Right ventricle myocardium superior (tissue), 1 donor: ENCODE measurements around the gene KCNC1. TPM values are rescaled to one million over a fixed set of nuclear protein-coding genes. Genes with fewer than 3 reads are reported as not detected.
A peak's percentile ranks its signal among the peaks of the same experiment; 100 is the strongest.

ENCODE experiments used
- ATAC-seq: fragments of 200-7000 bp; cut with Tn5 transposase; one replicate; pipeline ENCODE4 v1.9.1; 2020; ENCODE audit warnings: mild to moderate bottlenecking; ENCODE audit not compliant: poor library complexity
- DNase-seq: peaks from one replicate; pipeline ENCODE4 v3.0.0-alpha.2; 2020
- intact Hi-C: fragments of 100-400 bp; cut with DNase I; formaldehyde crosslinking; loops from one replicate; pipeline ENCODE4 v1.11.2; 2022
- total RNA-seq: library from RNA; stranded (reverse); fragmentation: NEBNext Ultra II Directional; extraction: Animal tissue kit (Norgen Biotek cat#: 25700); gene quantifications from one replicate; pipeline ENCODE4 v1.2.1, GENCODE V29; 2021
- donor health status: DM: no; HTN: yes; CAD: no; lungs with severe emphysema.

KCNC1 gene
- total RNA-seq, 1 donor from 2014 or later = not detected

DNA sequence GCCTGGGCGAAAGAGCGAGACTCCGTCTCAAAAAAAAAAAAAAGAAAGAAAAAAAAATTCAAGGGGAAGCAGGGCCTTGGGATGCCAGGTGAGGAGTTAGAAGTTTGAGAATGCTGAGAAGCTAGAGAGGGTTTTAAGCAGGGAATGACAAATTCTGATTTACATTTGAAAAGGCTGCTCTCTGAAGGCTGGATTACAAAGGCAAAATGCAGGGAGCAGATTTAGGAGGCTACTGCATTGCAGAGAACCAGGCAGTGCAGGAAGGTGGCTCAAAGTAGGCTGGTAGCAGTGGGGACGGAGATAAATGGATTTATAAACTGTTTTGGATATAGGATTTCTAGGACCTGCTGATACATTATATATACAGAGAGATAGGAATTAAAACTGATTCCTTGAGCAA lies 66.6 kb downstream of the KCNC1 start:
- DNase-seq = no peak
- ATAC-seq = no peak
- intact Hi-C loops = no loop called here

GRCh38 chr11:17802491-17802890 lies 67.9 kb downstream of the KCNC1 start:
- intact Hi-C loops = no loop called here

DNA sequence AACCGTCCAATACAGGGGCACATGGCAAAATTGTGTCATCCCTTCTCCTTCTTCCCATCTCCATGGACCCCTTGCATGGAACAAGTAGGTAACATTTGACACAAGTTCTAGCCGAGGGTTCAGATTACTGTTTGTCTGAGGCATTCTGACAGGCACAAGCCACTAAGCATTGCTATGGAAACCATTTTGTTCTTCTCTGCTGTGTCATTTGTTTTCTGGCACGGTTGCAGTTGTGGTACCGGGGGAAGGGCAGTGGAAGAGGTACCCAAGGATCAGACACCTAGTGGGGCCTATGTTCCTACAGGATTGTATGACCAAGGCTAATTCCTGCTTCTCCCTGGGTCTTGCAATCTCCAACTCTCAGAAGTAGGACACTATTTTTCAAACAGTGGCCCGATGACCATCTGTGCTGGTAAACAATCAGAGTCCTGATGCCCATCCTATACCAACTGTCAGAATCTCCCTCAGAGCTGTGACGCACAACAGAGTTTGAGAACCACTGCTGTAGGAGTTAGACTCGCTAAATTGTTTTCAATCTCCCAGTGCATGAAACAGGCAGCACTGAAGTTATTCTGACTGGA lies 69.3 kb downstream of the KCNC1 start:
- no peak for DNase-seq
- no peak for ATAC-seq
- intact Hi-C loops = no loop called here

More at GRCh38 chr11:17802491-17802890, 67.9 kb downstream of the KCNC1 start:
- DNase-seq (no peak), ATAC-seq (no peak)

DNA sequence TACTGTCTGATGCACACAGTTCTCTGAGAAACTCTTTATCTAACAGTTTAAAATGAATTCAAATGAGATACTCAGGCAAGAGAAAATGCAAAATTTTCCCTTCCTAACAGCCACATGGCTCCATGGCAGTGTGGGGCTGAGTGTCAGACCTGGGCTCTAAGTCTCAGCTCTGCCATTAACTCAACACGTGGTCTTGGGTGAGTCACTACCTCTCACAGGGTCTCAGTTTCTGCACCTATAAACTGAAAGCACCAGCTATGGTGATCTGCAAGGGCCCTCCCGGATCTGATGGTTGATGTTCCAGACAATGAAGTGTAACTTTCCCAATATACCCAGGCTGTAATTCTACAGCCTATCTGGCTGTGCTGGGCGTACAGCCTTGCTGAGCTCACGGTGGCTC lies 70.5 kb downstream of the KCNC1 start:
- ATAC-seq = no peak
- intact Hi-C loops = no loop called here
- DNase-seq = no peak

DNA sequence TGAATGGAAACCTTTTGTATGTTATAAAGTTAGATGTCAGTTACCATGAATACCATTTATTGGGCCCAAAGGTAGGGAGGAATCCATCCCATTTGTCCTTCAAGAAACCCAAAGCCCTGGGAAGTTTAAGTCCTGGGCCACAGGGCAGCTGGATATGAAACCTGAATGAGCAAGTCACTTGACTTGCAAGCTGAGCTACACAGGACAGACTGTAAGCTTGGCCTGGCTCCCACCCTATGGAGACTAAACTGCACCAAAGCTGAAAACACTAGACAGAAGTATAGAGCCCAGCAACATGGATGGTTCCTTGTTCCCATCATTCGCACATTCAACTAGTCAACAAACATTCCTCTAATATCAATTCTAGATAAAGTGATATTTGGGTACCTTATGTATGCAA lies 71.3 kb downstream of the KCNC1 start:
- intact Hi-C loops = no loop called here
- no peak for DNase-seq
- peak; percentile 68 for ATAC-seq

- no peak for DNase-seq
- intact Hi-C loops = no loop called here
- no peak for ATAC-seq
These were observed 72.5 kb downstream of the KCNC1 start for GRCh38 chr11:17807034-17807433.

DNA sequence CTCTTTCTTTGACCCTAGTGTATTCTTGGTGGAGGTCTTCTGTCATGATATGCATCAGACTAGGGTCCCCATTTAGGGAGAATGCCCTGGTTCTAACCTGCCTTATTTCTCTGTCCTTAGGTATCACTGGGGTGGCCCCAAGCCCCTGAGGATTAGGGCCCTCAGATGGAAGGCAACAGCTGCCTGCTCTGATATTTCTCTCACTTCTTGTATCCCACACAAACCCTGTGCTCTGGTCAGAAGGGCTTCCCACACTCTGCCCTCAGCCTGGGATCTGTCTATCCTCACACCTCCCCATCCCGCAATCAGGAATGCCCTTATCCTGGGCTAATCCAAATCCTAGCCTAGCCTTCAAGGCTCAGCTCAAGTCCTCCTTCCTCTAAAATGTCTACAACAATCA lies 75.5 kb downstream of the KCNC1 start:
- DNase-seq (no peak), ATAC-seq (no peak)
- intact Hi-C loops = no loop called here

DNA sequence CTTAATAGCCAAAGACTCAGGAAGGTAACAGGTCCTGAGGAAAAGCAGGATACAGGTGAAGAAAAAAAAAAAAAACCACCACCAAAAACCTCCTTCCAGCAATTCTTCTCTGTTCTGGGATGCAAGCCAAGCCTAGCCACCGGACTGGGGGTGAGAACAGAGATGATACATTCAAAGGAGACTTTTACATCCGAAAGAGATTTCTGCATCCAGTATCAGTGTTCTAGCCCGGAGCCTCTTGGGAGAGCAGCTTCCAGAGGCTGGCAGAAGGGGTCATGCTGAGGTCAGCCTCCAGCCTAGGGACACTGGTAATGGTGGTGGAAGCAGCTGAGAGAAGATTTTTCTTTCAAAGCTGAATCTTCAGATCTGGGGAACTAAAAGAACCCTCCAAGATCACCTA lies 76.2 kb downstream of the KCNC1 start:
- intact Hi-C loops = no loop called here
- ATAC-seq (peak; percentile 42), DNase-seq (no peak)

- intact Hi-C loops = no loop called here
- DNase-seq = no peak
- ATAC-seq = no peak
These were observed 76.8 kb downstream of the KCNC1 start for GRCh38 chr11:17811352-17811751.

DNA sequence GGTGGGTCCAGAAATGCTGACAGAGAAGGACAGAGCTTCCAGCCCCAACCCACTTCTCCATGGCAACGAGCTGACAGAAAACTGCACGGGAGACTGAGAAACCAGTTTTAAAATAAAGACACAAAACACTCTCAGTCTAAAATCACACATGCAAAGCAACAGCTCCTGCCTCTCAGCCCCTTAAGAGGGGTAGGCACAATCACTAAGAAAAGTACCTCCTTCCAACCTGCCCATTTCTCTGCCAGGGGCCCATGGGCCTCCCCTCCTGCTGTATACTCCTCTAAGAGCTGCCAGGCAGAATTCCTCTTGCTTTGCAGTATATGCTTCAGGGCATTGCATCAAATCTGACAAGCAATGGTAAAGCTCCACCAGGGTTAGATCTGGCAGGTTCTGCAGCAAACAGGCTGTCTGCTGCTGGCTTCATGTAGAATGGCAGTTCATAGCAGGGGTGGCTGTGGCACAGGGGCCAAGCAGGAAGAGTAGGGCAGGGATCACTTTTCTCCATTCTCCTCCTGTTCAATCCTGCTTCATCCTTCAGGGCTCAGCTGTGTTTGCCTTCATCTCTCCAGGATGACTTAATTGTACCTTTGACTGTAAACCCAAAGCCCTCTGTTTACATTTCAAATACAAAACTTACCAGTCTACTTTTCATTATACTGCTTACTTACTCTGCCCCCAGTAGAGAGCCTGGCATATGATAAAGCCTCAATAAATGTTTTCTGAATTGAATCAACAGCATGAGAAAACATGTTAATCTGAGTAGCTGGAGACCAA lies 77.7 kb downstream of the KCNC1 start:
- ATAC-seq (no peak), DNase-seq (no peak)
- intact Hi-C loops = no loop called here

DNA sequence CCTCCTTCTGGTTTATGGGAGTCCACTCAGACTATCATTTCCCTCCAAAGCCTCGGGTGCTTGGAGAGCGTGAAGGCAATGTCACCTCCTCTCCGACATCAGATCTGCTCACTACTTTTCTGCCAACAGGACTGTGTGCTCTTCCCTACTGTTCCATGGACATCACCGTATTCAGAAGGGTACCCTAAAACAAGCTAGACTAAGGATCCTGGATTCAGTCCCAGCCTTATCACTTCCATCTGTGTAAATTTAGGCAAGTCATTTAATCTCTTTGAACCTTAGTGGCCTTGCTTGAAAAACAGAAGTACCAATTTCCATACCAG lies 78.2 kb downstream of the KCNC1 start:
- intact Hi-C loops = no loop called here
- DNase-seq (no peak), ATAC-seq (no peak)

DNA sequence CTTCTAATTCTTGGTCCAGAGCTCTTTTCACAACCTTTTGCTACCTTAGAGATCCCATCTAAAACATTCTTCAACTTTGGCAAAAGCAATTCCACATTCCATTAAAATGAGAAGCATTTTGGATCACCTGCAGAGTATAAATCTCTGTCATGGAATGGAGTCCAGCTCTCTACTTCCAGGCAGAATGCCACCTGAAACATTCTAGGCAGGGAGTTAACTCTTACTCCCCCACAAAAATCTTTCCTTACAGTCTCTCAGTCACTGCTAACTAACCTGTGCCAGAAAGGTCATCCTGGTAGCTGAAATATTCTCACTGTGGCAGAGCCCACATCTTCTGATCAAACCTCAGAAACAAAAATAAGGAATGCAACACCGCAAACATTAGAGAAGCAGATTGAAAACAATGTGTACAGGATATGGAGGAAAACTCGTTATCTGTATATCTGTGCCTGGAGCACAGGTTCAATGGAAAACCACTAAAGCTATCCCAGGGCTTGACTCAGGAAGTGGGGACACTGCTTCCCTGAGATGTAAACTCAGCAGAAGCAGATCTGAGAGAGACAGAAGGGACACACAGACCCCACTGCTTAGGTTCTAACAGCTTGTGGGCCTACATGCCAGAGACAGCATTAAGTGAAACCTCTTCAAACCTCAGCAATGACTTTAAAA lies 78.9 kb downstream of the KCNC1 start:
- ATAC-seq = no peak
- intact Hi-C loops = no loop called here
- DNase-seq = no peak

DNA sequence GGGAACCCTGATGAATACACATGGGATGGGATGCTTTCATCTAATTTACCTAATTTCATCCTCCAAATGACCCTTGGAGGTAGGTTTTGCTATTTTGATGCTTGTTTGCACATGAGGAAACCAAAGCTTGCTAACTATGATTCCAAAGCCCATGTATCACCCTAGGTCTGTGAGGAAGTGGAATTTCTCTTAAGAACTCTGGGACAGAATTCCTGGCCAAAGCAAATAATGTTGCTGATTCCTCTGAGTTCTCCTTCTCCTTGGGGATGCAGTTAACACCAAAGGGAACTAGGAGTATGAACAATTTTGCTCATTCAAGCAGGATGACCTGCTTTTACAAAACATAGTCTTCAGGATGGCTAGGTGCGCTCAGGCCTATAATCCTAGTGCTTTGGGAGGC lies 80.0 kb downstream of the KCNC1 start:
- intact Hi-C loops = no loop called here
- ATAC-seq = no peak

GRCh38 chr11:17816232-17816931 lies 81.8 kb downstream of the KCNC1 start:
- DNase-seq = no peak
- ATAC-seq = no peak
- intact Hi-C loops = no loop called here

More for the DNA sequence above, 80.0 kb downstream of the KCNC1 start:
- DNase-seq = no peak

DNA sequence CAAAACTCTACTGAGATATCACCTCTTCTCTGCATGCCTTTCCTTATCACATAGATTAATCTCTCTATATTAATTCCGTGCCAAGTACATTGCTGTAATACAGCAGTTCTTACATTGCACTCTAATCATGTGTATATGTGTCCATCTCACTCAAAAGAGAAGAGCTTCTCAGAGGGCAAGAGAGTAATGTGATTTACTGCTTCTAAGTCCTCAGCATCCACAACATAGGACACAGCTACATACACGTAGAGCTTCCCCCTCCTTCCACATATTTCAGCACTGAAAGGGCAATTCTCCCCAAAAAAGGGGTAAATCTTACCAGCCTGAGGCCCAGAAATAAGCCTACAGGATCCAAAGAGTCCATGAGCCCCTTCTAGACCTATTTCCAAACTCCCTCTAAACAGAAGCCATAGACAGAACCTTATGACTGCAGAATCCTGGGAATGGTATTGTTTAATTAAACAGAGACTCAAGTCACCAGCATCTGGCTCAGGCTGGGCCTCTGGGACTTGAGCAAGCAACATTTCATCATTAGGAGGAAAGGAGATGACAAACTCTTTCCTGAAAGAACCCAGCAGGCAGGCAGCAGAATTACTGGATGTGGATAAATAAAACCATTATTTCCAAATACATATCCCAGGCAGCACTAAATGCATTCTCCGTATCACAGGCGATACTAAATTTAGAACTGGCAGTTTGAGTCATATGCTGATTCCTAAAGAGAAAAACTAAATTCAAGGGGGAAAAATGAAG lies 87.2 kb downstream of the KCNC1 start:
- DNase-seq (peak; percentile 53), ATAC-seq (peak; percentile 73)
- intact Hi-C loops = no loop called here

- intact Hi-C loops = no loop called here
- ATAC-seq = peak; percentile 38
These were observed 87.8 kb downstream of the KCNC1 start for GRCh38 chr11:17822401-17822781.

DNA sequence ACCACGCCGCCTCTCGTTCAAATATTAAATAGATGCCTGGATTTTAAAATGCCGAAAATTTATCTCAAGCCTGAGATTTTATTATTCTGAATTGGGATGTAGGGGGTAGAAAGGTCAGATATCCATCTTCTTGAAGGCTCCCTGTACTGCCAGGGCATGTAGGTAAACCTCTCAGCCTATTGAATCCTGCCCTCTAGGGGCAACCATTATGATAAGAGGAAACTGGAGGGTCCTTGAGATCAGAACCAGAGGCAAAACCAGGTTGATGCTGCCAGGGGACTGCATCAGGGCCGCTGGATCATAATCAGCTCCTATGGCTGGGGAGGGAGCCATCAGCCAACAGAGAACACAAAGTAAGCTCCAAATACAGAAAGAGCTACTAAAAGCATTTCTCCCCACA lies 92.4 kb downstream of the KCNC1 start:
- DNase-seq (no peak), ATAC-seq (no peak)
- intact Hi-C loops = loop anchor here (2.0 kb wide), 1 partner anchor 66 kb away; no protein-coding TSS in a partner anchor

More at GRCh38 chr11:17822401-17822781, 87.8 kb downstream of the KCNC1 start:
- DNase-seq = no peak

GRCh38 chr11:17828311-17828751 lies 93.8 kb downstream of the KCNC1 start:
- intact Hi-C loops = no loop called here
- DNase-seq = peak; percentile 62
- peak; percentile 95 for ATAC-seq

GRCh38 chr11:17831228-17831627 lies 96.6 kb downstream of the KCNC1 start:
- intact Hi-C loops = no loop called here
- DNase-seq (no peak), ATAC-seq (no peak)
